ENCODE measurements around the gene TREML2. TPM values are rescaled to one million over a fixed set of nuclear protein-coding genes. Genes with fewer than 3 reads are reported as not detected.

TREML2 gene
- total and polyA plus RNA-seq, 12 donors, result 0.06 to 0.19 (median 0.18) TPM; not detected in 9

DNA sequence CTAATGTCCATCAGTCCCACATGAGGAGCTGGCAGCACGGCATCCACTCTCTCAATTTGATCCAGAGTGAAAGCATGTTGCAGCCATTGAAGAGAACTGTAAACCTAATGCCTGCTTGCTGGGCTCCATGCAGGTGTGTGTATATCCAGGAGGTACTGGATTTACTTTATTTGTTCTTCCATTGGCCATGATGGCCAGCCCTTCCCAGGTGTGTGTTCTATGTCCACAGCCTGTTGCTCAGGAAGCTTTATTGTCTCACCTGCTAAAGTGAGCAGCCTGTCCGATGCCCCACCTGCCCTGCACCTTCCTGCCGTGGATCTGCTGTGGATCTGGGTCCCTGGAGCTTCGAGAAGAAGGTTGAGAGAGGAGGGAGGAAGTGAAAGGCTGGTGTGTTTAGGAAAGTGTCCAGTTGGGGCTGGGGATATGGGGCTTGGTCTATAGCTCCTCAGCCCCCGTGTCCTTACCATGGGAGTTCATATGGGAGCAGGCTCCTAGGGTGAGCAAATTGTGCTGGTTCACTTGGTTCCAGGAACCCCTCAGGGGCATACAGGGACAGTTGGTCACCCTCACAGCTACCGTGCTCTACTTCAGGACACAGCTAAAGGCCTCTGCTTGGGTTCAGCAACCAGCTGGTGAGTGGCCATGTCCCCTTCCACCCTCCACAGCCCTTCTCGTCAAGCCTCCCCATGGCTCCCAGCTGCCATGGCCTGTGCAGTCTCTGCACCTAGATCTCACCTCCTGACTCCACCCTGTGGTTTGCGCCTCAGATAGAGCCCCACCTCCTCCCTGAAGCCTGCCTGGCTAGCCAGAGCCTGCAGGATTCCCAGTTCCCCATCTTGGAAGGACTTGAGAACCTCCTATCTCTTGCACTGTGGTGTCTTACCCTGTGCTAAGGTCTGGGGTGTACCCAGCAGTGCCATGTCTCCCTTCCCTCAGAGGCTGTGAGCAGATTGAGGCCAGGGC lies 12.7 kb downstream of the TREML2 start:
- no peaks in the 10 kb centered on the region for H3K4me1 ChIP-seq (replicated peaks in 1 of 2)
- H3K9me3 ChIP-seq (replicated peaks in 1 of 3), result no peaks in the 10 kb centered on the region
- intact Hi-C loops (cut with DNase I), result no loop called here
- TF ChIP-seq POLR2A (IDR thresholded peaks at IDR 0.05), result no peak
- TF ChIP-seq, protein P1, sequence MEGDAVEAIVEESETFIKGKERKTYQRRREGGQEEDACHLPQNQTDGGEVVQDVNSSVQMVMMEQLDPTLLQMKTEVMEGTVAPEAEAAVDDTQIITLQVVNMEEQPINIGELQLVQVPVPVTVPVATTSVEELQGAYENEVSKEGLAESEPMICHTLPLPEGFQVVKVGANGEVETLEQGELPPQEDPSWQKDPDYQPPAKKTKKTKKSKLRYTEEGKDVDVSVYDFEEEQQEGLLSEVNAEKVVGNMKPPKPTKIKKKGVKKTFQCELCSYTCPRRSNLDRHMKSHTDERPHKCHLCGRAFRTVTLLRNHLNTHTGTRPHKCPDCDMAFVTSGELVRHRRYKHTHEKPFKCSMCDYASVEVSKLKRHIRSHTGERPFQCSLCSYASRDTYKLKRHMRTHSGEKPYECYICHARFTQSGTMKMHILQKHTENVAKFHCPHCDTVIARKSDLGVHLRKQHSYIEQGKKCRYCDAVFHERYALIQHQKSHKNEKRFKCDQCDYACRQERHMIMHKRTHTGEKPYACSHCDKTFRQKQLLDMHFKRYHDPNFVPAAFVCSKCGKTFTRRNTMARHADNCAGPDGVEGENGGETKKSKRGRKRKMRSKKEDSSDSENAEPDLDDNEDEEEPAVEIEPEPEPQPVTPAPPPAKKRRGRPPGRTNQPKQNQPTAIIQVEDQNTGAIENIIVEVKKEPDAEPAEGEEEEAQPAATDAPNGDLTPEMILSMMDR (IDR thresholded peaks at IDR 0.05), result no peak
- no peaks in the 10 kb centered on the region for H3K27me3 ChIP-seq
- WGBS, 4 donors, result 84 to 88% (median 87%) methylated on average over 7 to 8 of the region's 8 CpGs
- DNase-seq, result no peak
- H3K27ac ChIP-seq, result no peak overlapping the region
- H3K36me3 ChIP-seq (replicated peaks in 1 of 2), result no peaks in the 10 kb centered on the region
- no peak overlapping the region for H3K4me3 ChIP-seq

DNA sequence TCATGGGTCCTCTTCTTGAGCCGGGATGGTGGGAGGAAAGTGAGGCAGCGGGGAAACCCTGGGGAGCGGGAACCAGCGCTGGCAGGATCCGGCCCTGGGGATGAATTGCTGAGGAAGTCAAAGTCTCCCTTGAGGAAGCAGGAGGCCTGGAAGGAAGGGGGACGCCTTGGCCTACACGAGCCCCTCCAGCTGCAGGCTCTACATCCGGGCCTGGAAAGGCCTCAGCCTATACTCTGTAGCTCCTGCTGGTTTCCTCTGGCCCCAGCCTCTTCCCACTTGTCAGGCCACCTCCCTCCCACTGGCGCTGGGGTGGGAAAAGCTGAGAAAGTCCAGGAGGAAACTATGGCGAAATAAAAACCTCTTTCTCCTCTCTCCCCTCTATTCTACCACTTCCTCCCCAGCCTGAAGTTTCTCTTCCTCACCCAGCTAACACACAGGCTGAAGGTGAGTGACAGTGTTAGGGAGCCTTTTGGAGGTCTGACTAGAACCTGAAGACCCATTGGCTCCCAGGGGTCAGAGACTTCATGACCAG lies 14.9 kb downstream of the TREML2 start:
- TF ChIP-seq POLR2A (IDR thresholded peaks at IDR 0.05), result no peak
- TF ChIP-seq, protein P1 (IDR thresholded peaks at IDR 0.05), result no peak
- 53 to 78% (median 67%) methylated on average over 8 to 10 of the region's 10 CpGs for WGBS, 4 donors
- Histone ChIP-seq H3K9me3 (replicated peaks in 1 of 3) (no peaks in the 10 kb centered on the region), H3K4me1 (replicated peaks in 1 of 2) (no peaks in the 10 kb centered on the region), H3K27me3 (no peaks in the 10 kb centered on the region), H3K27ac (no peak overlapping the region), H3K36me3 (replicated peaks in 1 of 2) (no peaks in the 10 kb centered on the region), H3K4me3 (no peak overlapping the region)
- intact Hi-C loops (cut with DNase I), result no loop called here
- DNase-seq, result peak in 1 of 7 donors; percentile 4

DNA sequence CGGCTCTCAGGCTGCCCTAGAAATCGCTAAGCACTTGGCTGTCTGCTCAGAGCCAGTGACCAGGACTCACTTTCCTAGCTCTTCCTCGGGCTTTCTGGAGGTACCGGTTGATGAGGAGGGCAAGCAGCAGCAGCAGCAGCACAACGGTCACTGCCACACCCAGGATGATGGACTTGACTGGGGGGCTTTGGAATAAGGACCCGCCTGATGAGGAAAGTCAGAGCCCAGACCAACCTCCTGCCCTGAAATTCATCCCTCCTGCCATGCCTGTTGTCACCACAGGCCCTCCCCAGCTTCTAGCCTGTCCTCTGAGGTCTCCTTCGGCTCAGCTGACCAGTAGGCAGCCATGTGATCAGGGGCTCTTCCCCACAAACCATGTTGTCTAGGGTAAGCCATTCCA lies 16.2 kb downstream of the TREML2 start:
- intact Hi-C loops (cut with DNase I), result no loop called here
- no peak for DNase-seq
- TF ChIP-seq, protein P1 (IDR thresholded peaks at IDR 0.05), result no peak
- TF ChIP-seq POLR2A (IDR thresholded peaks at IDR 0.05), result no peak
- Histone ChIP-seq H3K9me3 (replicated peaks in 1 of 3) (no peaks in the 10 kb centered on the region), H3K4me3 (no peak overlapping the region), H3K4me1 (replicated peaks in 1 of 2) (no peaks in the 10 kb centered on the region), H3K27me3 (no peaks in the 10 kb centered on the region), H3K36me3 (replicated peaks in 1 of 2) (no peaks in the 10 kb centered on the region), H3K27ac (no peak overlapping the region)
- 68 to 90% (median 82%) methylated on average over 7 of the region's 7 CpGs for WGBS, 4 donors

Data from adrenal gland (tissue), 12 donors.